GM19452 (cell line): ENCODE results near the gene L3MBTL2.

Source experiments
- ATAC-seq: cut with Tn5 transposase; IDR thresholded peaks from one replicate; pipeline ENCODE4 v1.9.1; 2021; ENCODE audit not compliant: unreplicated experiment

Gene L3MBTL2

DNA sequence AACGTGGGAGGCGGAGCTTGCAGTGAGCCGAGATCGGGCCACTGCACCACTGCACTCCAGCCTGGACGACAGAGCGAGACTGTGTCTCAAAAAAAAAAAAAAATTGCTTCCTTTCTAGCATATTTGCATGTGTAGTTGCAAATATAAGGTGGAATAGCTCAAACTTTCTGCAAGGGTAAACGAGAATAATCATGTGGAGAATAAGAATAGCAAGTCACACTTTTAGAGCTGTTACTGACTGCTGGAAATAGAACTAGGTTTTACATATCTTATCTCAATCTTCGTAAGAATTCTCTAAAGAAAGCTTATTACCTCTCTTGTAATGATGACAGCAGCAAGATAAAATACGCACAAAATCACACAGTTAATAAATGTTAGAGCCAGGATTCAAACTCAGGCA, 1.6 kb downstream of the L3MBTL2 start:
- ATAC-seq, result no peak

DNA sequence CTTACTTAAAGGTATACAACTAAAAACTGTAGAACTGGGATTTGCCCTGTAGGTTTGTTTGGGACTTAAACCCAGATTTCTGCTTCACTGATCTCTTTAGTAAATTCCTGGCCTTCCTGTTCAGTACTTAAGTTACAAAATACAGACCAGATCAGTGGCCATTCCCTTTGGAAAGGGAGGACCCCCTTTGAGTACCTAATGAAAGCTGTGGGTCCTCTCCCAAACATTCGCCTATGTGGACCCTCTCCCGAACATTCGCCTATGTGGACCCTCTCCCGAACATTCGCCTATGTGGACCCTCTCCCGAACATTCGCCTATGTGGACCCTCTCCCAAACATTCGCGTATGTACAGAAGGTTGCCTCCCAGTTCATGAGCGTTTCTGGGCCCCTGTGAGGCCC, 10.3 kb downstream of the L3MBTL2 start:
- no peak for ATAC-seq

DNA sequence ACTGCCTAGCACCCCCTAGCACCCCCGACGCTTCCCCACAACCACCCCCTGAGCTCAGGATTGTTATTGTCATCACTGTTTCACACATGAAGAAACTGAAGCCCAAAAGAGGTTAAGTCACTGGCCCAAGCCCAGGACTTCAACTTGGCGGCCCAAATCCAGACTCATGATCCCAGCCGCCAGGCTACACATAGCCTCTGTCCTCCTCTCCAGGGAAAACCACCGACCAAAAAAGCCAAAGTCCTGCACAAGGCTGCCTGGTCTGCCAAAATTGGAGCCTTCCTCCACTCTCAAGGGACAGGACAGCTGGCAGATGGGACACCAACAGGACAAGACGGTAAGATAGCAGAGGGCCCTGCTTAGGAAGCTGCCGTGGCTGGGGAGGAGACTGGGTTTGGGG, 10.8 kb downstream of the L3MBTL2 start:
- no peak for ATAC-seq

DNA sequence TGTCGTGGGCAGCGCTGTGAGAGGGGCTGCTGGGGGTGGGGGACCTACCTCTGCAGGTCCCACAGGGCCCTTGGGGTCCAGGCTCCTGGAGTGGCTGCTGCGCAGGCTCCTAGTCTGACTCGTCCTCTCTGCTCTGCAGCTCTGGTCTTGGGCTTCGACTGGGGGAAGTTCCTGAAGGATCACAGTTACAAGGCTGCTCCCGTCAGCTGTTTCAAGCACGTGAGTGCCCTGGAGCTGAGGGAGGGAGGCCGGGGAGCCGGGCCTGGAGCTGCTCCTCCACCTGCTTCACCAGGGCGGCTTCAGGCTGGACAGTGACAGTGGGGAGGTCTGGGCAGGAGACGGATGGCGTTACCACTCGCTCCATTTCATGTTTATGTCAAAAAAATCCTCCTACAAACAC, 11.9 kb downstream of the L3MBTL2 start:
- ATAC-seq, result no peak

DNA sequence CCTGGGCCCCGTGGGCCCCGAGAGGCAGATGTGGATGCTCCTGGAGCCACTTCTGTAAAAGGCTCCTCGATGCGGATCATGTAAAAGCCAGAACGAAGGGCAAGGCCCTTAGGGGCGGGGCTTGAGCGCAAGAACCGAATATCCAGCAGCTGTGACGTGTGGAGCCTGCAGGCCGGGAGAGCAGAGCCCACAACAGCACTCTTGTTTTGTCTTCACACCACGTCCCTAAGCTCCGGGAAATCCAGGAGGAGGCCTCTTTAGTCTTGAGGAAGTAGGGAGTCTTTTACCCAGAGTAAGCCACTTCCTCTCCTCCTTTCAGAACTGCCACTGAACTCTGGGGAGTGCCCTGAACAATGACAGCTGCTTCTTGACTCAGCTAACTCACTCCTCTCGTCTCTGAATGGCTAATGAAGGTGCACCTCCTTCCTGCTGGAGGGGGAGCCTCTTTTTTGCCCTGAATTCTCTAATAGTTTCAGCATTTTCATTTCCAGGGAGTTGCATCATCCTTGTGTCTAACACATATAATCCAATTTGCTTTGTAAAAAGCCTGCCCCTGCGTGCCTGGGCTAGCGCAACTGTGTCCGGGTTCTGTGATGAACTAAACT, 12.5 kb downstream of the L3MBTL2 start:
- no peak for ATAC-seq

DNA sequence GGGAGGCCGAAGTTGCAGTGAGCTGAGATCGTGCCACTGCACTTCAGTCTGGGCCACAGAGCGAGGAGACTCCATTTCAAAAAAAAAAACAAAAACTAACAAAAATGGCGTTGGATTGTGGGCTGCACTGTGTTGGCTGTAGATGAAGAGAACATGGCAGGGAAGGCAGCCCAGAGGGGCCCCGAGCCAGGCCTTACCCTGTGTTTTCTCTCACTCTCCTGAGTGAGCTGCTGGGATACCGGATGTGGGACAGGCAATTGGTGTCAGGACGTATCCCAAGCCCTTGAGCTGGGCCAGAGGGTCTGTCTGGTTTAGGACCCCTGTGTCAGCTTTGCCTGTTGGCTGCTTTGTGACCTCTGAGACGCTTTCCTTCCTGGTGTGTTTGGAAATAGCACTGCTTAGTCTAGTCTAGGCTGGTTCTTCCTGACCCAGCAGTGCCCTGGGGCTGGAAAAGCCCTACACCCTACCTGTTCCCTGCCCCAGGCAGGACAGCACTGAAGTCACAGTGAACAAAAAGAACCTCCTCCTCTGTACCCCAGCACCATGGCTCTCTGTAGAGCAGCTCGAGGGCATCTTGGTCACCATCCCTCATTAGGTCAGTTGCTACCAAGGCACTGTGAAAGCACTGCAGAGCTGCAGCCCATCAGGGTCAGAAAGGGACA, 17.9 kb downstream of the L3MBTL2 start:
- no peak for ATAC-seq

DNA sequence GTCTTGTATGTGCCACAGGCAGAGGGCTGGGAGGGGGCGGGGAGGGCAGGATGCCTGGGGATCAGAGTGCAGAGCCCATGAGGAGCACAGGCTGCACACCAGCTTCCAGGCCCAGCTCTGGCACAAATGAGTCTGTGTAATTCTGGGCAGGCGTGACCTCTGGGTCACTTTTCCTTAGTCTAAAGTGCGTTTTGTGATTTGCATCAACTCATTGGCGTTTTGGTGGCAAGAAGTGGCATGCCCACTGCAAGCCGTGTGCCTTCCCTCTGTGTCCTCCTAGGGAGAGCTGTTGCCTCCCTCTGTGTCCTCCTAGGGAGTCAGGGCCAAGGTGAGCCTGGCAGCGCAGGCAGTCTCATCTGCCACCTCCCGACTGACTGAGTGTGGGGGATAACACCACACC, 18.4 kb downstream of the L3MBTL2 start:
- ATAC-seq, result no peak

DNA sequence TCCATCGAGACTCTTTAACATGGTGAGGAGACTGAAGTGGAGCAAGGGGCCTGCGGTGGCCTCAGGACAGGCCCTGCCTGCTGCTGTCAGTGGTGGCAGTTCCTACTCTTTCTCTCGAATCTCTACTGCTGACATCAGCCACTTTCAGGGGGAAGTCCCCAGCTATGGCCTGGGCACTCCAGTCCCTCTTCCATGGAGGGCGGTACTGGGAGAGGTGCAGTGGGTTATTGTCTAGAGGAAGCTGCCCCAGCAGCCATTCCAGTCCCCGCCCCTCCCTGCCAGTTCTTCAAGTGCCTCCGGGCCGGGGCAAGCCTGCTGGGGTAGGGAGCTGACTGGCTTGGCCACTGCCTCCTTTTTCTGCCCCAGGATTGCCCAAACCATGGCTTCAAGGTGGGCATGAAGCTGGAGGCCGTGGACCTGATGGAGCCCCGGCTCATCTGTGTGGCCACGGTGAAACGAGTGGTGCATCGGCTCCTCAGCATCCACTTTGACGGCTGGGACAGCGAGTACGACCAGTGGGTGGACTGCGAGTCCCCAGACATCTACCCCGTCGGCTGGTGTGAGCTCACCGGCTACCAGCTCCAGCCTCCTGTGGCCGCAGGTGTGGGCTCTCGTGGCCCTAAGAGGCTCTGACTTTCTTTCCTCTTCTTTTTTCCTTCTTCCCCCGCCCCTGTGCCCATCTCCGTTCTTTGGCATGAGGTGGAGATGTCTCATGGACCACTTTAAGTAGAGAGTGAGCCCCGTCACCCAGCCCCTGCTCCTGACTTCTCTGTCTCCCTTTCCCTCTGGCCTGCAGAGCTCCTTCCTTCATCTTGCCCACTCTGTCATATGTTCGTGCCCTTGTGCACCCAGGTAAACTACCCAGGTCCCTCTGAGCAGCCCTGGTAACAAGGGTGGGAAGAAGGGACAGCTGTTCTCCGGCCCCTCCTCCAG, 21.9 kb downstream of the L3MBTL2 start:
- ATAC-seq, result no peak

DNA sequence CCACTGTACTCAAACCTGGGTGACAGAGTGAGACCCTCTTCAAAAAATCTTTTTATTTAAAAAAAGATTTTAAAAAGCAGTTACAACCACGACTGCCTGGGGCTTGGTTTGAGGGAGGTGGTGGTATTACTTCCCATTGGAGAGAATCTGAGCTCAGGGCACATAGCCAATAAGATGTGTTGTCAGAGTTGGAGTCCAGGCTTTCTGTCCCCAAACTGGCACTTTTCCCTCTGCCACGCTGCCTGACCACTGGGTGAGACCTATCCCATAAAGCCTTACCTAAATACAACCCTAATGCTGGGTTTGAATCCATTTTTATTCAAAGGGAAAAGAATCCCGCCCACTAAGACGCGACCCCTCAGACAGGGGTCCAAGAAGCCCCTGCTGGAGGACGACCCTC, 24.1 kb downstream of the L3MBTL2 start:
- no peak for ATAC-seq

DNA sequence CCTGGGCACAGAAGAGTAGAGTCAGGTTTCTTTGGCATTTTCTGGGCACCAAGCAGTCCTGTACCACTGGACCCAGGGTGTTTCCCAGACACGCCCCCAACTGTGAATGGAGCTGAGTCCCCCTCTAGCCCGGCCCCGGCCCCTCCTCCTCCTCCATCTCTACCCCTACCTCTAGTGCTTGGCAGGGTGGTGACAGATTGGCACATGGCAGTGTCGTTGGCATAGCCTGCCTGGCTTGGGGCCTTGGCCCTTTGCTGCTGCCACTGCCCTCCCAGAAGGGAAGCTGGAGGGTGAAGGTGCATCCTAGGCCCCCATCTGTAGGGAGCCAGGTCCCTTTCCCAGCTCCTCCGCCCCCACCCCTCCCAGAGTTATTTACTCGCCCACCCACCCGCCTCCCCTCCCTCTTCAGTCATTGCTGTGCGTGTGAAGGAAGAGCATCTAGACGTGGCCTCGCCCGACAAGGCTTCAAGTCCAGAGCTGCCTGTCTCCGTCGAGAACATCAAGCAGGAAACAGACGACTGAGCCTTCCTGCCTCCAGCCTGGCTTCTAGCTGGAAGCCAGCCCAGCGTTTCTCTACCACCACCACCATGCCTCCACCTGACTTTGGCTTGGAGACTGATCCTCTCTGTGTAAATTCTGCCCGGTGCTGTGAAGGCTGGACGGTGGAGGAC, 24.8 kb downstream of the L3MBTL2 start:
- no peak for ATAC-seq

DNA sequence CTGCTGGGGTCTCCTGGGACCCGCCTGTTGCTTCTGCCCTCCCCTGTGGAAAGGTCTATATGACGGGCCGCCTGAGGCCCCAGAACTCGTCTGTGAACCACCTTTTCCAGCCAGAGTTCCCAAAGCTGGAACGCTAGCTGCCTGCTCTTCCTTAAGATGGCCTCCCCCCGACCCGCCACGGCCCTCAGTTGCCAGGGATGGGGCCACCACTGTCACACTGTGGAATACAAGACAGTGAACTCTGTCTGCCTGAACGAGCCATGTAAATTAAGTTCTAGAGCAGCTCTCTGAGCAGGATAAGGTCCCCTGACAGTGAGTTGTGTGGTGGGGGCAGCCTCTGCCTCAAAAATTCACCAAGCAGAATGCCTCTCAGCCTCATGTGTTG, 25.3 kb downstream of the L3MBTL2 start:
- no peak for ATAC-seq

DNA sequence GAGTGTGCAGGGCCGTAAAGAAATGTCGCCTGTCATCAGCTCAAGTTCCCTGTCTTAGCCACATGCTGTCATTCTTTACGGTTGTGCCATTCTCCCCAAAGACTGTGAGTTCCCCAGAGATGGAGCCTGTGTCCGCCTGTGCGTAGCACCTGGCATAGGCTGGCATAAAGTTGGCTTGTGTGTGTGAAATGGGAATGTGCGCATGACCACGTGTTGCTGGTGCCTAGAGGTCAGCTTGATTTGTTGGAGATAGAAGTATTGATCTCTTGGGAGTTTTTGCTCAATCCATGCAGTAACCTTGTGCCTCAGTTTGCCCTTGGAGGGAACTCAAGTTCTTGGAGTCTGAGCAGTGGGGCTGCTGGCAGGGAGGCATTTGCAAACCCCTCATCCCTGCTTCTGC, 26.3 kb downstream of the L3MBTL2 start:
- no peak for ATAC-seq

DNA sequence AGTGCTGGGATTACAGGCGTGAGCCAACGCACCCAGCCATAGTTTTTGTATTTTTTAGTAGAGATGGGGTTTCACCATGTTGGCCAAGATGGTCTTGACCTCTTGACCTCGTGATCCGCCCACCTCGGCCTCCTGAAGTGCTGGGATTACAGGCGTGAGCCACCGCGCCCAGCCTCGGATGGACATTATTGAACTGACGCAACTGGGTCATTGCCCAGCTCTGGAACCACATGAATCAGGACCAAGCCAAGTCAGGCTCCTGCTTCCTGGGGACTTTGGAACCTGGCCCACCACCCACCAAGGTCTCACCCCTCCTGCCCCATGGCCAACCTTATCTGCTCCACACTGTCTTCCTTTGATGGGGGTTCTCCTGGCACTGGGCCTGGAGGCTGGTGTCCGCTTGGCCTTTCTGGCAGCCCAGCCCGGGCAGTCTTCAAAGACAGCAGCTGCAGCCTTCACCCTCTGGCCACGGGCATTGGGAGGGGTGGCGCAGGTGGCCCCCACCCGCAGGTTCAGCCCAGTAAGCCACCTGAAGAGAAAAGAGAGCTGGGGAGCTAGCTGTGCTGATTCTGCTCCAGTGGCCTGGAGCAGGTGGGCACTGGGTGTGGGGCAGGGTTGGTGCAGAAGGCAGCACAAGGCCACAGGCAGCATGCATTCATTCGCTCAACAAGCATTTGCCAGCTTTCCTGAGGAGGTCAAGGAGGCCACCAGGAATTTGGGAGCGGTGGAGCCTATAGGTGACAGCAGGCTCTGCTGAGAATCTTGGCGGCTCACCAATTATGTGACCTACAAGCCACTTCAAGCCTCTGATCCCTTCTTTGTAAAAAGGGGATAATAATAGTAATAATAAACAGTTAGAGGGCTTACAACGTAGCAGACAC, 29.9 kb downstream of the L3MBTL2 start:
- no peak for ATAC-seq

DNA sequence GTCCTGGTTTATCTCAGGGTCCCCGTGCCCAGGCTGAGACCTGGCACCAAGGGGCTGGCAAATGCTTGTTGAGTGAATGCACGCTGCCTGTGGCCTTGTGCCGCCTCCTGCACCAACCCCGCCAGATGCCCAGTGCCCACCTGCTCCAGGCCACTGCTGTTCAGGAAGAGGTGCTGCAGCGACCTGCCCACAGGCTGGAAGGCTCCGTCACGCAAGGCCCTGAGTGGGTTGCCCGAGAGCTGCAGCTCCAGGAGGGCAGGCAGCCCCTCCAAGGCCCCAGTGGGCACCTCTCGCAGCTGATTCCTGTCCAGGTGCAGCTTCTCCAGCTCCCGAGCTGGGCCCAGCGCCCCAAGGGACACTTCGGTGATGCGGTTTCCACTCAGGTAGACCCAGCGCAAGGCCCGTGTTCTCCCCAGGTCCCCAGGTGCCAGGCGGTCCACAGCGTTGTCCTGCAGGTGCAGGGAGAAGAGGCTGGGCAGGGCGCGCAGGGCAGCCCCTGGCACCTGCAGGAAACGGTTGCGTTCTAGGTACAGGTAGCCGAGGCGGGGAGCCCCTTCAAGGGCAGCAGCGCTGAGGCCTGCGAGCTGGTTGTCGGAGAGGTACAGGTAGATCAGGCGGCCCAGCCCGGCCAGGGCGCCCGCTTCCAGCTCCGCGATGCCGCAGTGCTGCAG, 32.1 kb downstream of the L3MBTL2 start:
- ATAC-seq, result no peak

DNA sequence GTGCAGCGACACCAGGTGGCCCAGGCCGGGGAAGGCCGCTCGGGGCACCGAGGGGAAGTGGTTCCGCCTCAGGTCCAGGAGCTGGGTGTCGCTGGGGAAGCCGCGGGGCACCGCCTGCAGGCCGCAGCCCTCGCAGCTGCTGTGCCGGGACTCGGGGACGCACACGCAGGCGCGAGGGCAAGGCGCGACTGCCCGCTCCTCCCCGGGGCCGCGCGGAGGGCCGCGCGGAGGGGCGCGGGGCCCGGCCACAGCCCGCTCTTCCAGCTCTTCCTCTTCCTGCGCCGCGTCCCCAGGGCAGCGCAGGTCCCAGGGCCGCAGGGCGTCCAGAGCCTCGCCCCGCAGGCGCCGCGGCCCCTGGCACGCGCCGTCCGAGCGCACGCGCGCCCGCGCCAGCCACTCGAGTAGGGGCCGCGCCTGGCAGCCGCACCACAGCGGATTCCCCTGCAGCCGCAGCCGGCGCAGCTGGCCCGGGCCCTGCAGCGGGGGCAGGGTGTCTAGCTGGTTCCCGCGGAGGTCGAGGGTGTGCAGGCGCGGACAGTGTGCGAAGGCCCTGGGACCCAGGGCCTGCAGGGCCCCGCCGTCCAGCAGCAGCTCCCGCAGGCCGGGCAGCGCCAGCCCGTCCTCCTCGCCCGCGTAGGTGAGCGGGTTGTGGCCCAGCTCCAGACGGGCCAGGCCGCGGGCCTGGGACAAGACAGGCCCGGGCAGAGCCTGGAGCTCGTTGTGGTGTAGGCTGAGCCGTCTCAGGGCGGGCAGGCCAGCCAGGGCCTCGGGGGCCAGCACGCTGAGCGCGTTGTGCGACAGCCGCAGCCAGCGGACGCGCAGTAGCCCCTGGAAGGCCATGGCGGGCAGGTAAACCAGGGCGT, 32.8 kb downstream of the L3MBTL2 start:
- ATAC-seq, result peak; percentile 50

DNA sequence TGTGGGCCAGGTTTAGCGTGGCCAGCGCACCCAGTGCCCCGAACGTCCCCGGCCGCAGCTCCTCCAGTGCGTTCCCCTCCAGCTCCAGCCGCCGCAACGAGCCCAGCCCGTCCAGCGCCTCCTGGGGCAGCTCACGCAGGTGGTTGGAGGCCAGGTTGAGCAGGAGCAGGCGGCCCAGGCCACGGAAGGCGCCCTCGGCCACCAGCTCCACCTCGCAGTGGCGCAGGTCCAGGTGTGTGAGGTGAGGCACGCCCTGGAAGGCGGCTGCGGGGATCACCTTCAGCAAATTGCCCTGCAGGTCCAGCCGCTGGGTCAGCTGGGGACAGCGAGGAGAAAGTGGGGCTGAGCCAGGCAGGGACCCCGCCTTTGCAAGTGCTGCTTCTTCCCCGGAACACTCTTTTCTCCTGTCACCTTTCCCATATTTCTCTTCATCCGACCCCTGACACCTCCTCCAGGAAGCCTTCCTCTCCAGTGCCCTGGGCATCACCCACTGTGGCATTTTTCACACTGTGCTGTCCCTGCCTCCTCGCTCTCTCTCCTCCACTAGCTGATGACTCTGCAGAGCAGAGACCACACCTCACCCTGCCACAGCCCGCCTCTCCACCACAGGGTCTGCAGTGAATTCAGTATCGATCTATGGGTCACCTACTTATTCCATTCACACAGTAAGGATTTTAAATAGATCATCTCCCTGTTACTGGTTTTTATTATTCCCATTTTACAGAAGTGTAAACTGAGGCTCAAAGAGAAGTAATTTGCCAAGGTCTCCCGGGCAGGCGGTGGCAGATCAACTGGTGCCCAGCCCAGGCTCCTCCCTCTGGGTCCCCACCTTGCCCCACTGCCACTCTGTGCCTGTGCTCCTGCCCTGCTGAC, 33.7 kb downstream of the L3MBTL2 start:
- no peak for ATAC-seq

DNA sequence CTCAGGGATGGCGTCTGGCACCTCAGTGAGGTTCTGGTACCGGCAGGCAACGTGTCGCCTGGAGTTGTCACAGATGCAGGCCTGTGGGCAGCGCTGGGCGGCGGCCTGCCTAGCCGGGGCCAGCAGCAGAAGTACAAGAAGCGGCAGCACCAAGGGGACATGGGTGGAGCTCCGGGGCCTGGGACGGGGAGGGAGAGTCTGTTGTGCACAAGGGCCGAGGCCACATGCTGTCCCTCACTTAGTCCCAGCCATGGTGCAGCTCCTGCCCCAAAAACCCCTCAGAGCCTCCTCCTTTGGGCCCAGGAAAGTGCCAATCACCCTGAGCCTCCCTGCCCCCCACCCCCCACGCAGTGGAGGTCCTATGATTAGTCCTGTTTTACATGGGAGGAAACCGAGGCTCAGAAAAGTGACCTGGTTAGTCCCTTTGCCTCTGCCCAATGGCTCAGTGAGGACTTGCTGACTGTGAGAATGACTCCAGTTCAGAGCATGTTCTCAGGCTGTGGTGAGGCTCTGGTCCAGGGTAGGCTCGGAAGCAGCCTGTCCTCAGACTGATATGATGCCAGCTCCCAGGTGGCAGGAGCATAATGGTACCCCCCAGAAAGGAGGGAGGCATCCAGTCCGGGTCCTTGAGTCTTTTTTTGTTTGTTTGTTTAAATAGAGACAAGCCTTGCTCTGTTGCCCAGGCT, 34.5 kb downstream of the L3MBTL2 start:
- no peak for ATAC-seq
